Activated T-cell treated with anti-CD3 and anti-CD28 coated beads for 24 hours (primary cell): ENCODE measurements around the gene ACAP1.

Experiments
- DNase-seq: peaks from one replicate; pipeline ENCODE4 v3.0.0-alpha.2; 2020; ENCODE audit warnings: low read depth

Gene ACAP1

GRCh38 chr17:7312432-7313087 is 23.8 kb upstream of the ACAP1 start:
- DNase-seq, result no peak

- no peak for DNase-seq
Measured at GRCh38 chr17:7313088-7313889, 23.0 kb upstream of the ACAP1 start.

- no peak for DNase-seq
Measured at GRCh38 chr17:7313890-7314718, 22.2 kb upstream of the ACAP1 start.

GRCh38 chr17:7314719-7315569 is 21.4 kb upstream of the ACAP1 start, which contains the start of gene GPS2:
TSS of gene GPS2 (minus strand) at chr17:7315360. CDS start at chr17:7315052, 308 bp downstream.
- DNase-seq, result peak; percentile 90

- DNase-seq, result no peak
Measured at GRCh38 chr17:7315570-7316235, 20.6 kb upstream of the ACAP1 start.

GRCh38 chr17:7317161-7317803 is 19.0 kb upstream of the ACAP1 start:
- DNase-seq, result no peak

GRCh38 chr17:7318121-7318860 is 18.0 kb upstream of the ACAP1 start:
- no peak for DNase-seq

- DNase-seq, result no peak
Measured at GRCh38 chr17:7321466-7321865, 14.9 kb upstream of the ACAP1 start.

GRCh38 chr17:7322520-7323194 is 13.7 kb upstream of the ACAP1 start:
- DNase-seq, result no peak

- DNase-seq, result peak; percentile 55
Measured at GRCh38 chr17:7323731-7324437, 12.4 kb upstream of the ACAP1 start.

GRCh38 chr17:7324438-7324779 is 11.9 kb upstream of the ACAP1 start:
- no peak for DNase-seq

GRCh38 chr17:7325031-7325528 is 11.2 kb upstream of the ACAP1 start:
- DNase-seq, result no peak

- no peak for DNase-seq
Measured at GRCh38 chr17:7326186-7326585, 10.1 kb upstream of the ACAP1 start.

- DNase-seq, result no peak
Measured at GRCh38 chr17:7327056-7327455, 9.3 kb upstream of the ACAP1 start.

- DNase-seq, result no peak
Measured at GRCh38 chr17:7327501-7327900, 8.8 kb upstream of the ACAP1 start.

GRCh38 chr17:7328009-7328408 is 8.3 kb upstream of the ACAP1 start:
- DNase-seq, result no peak

- DNase-seq, result no peak
Measured at GRCh38 chr17:7328840-7329373, 7.4 kb upstream of the ACAP1 start, which contains the start of gene NEURL4. TSS of gene NEURL4 (minus strand) at chr17:7329335. CDS start at chr17:7329312, 23 bp downstream.

- DNase-seq, result peak; percentile 95
Measured at GRCh38 chr17:7329374-7329996, 6.8 kb upstream of the ACAP1 start.
